Measurements from ENCODE around the gene ADAMTS10. TPM values are rescaled to one million over a fixed set of nuclear protein-coding genes. Genes with fewer than 3 reads are reported as not detected.
"Not testable (repeated sequence)": the region's sequence is repeated elsewhere in the genome, so short reads cannot be mapped to it uniquely, and the experiment has no call there.

Gene ADAMTS10
- total RNA-seq, 4 donors from 2014 or later = 5.2 to 62.8 (median 20.7) TPM

DNA sequence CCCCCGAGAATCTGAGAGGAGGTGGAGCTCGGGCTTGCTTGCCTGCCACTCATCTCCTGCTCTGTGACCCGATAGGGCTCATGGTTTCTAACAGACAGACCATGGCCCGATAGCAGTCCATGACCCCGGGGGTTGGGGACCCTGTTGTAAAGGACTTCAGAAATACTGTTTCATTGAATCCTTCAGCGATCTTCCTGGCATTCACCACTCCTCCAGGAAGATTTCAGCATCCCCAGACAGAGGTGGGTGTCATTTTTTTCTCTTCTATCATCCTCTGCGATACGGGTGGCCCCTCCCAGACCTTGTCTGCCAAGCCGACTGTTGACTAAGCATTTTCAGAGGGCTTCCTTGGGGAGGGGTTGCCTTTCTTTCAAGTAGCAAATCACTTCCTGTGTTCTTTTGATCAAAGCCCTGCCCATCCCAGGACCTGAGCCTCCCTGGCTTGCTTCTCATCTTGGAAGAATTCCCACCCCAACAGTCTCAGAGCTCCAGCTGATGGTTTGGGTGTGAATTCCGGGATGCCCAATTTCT, 35.0 kb downstream of the ADAMTS10 start:
- Histone ChIP-seq H3K9me3 (no peaks in the 10 kb centered on the region), H3K36me3 (no peaks in the 10 kb centered on the region), H3K27me3 (peaks cover 16% of the 10 kb centered on the region), H3K27ac (peak overlapping the region; percentile 47 to 71 (median 58)), H3K4me3 (peak overlapping the region in 3 of 4 donors; percentile 11 to 44 (median 22)), H3K4me1 (peaks cover 0 to 19% (median 6%) of the 10 kb centered on the region in 4 donors)
- DNase-seq = peak; percentile 38
- in situ Hi-C loops (cut with MboI; ENCODE audit: low pct_ligation_motif_present in 1 of 4, low pct_unique_long_range_greater_than_20kb in 1 of 4, low sequenced_read_pairs in 3 of 4) = no loop called here
- intact Hi-C loops (cut with DNase I; ENCODE audit: low total_unique reads) = loop anchor here (10.0 kb wide), 1 partner anchor 69 kb away; no protein-coding TSS in a partner anchor
- TF ChIP-seq POLR2A (IDR thresholded peaks at IDR 0.05) = no peak
- WGBS, 2 donors (ENCODE audit: low coverage in 1 of 2) = 0 to 31% methylated on average over 1 to 9 of the region's 10 CpGs

DNA sequence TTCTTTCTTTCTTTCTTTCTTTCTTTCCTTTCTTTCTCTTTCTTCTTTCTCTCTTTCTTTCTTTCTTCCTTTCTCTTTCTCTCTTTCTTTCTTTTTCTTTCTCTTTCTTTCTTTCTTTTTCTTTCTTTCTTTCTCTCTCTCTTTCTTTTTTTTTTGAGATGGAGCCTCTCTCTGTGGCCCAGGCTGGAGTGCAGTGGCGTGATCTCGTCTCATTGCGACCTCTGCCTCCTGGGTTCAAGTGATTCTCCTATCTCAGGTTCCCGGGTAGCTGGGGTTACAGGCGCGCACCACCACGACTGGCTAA, 35.9 kb downstream of the ADAMTS10 start:
- 91 to 100% methylated on average over 2 to 7 of the region's 7 CpGs for WGBS, 2 donors (ENCODE audit: low coverage in 1 of 2)
- in situ Hi-C loops (cut with MboI; ENCODE audit: low pct_ligation_motif_present in 1 of 4, low pct_unique_long_range_greater_than_20kb in 1 of 4, low sequenced_read_pairs in 3 of 4); H3K9me3 ChIP-seq; H3K27ac ChIP-seq; H3K36me3 ChIP-seq; H3K4me3 ChIP-seq; DNase-seq: not testable (repeated sequence)
- Histone ChIP-seq H3K27me3 (peaks cover 15% of the 10 kb centered on the region), H3K4me1 (peaks cover 0 to 24% (median 2%) of the 10 kb centered on the region in 4 donors)
- intact Hi-C loops (cut with DNase I; ENCODE audit: low total_unique reads) = loop anchor here (10.0 kb wide), 1 partner anchor 70 kb away; no protein-coding TSS in a partner anchor

DNA sequence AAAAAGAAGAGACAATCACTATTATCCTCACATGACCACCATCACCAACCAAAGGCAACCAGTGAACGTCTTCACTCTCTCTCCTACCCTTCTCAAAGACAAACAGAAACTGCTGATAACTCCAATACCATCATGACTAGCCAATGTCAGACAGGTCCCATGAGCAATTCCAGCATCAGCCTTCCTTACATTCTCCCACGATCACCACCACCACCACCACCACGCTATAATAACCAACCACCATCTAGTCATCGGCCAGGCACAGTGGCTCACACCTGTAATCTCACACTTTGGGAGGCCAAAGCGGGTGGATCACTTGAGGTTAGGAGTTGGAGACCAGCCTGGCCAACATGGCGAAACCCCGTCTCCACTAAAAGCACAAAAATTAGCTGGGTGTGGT, 37.2 kb downstream of the ADAMTS10 start:
- intact Hi-C loops (cut with DNase I; ENCODE audit: low total_unique reads) = loop anchor here (10.0 kb wide), 1 partner anchor 71 kb away; no protein-coding TSS in a partner anchor
- no peak overlapping the region for H3K4me3 ChIP-seq
- no peak overlapping the region for H3K27ac ChIP-seq
- no peak for TF ChIP-seq POLR2AphosphoS5 (IDR thresholded peaks at IDR 0.05)
- TF ChIP-seq, protein P1, sequence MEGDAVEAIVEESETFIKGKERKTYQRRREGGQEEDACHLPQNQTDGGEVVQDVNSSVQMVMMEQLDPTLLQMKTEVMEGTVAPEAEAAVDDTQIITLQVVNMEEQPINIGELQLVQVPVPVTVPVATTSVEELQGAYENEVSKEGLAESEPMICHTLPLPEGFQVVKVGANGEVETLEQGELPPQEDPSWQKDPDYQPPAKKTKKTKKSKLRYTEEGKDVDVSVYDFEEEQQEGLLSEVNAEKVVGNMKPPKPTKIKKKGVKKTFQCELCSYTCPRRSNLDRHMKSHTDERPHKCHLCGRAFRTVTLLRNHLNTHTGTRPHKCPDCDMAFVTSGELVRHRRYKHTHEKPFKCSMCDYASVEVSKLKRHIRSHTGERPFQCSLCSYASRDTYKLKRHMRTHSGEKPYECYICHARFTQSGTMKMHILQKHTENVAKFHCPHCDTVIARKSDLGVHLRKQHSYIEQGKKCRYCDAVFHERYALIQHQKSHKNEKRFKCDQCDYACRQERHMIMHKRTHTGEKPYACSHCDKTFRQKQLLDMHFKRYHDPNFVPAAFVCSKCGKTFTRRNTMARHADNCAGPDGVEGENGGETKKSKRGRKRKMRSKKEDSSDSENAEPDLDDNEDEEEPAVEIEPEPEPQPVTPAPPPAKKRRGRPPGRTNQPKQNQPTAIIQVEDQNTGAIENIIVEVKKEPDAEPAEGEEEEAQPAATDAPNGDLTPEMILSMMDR (IDR thresholded peaks at IDR 0.05) = no peak
- no peak for TF ChIP-seq POLR2A (IDR thresholded peaks at IDR 0.05)
- TF ChIP-seq EP300 (IDR thresholded peaks at IDR 0.05; ENCODE audit: low read depth) = no peak
- 67 to 75% methylated on average over 4 to 7 of the region's 7 CpGs for WGBS, 2 donors (ENCODE audit: low coverage in 1 of 2)
- no peaks in the 10 kb centered on the region for H3K36me3 ChIP-seq
- peaks cover 0 to 26% (median 2%) of the 10 kb centered on the region in 4 donors for H3K4me1 ChIP-seq
- no peak for DNase-seq
- in situ Hi-C loops (cut with MboI; ENCODE audit: low pct_ligation_motif_present in 1 of 4, low pct_unique_long_range_greater_than_20kb in 1 of 4, low sequenced_read_pairs in 3 of 4) = no loop called here
- peaks cover 10% of the 10 kb centered on the region for H3K27me3 ChIP-seq
- H3K9me3 ChIP-seq = no peaks in the 10 kb centered on the region

DNA sequence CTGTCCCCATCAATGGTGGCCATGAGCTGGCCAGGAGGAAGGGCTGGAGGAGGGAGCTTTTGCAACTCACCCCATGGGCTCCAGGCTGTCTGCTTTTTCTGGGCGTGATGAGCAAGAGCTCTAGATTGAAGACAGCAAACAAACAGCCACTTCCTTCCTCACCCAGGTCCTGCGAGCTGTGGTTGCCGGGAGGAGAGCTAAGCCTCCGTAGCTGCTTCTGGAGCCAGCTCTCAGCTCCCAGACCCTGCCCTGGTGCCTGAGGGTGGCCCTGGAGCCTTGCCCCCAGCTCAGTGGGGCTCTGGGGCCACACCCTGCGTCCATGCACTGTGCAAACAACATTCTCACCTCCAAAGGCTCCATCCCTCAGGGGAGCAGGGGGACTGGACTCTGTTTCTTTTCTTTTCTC, 39.5 kb downstream of the ADAMTS10 start:
- peaks cover 0 to 20% (median 1%) of the 10 kb centered on the region in 4 donors for H3K4me1 ChIP-seq
- in situ Hi-C loops (cut with MboI; ENCODE audit: low pct_ligation_motif_present in 1 of 4, low pct_unique_long_range_greater_than_20kb in 1 of 4, low sequenced_read_pairs in 3 of 4) = no loop called here
- peak overlapping the region; percentile 60 to 64 (median 62) for H3K27ac ChIP-seq
- DNase-seq = peak; percentile 55
- no peaks in the 10 kb centered on the region for H3K27me3 ChIP-seq
- WGBS, 2 donors (ENCODE audit: low coverage in 1 of 2) = 13% methylated on average over 5 of the region's 5 CpGs; no CpG with 5 or more reads in 1 of the 2 donors
- no peaks in the 10 kb centered on the region for H3K9me3 ChIP-seq
- no peaks in the 10 kb centered on the region for H3K36me3 ChIP-seq
- H3K4me3 ChIP-seq = no peak overlapping the region
- TF ChIP-seq, protein P1 (IDR thresholded peaks at IDR 0.05) = no peak
- TF ChIP-seq POLR2A (IDR thresholded peaks at IDR 0.05) (no peak), POLR2AphosphoS5 (IDR thresholded peaks at IDR 0.05) (peak in 1 of 3 donors; percentile 34)
- intact Hi-C loops (cut with DNase I; ENCODE audit: low total_unique reads) = loop anchor here (10.0 kb wide), 1 partner anchor 74 kb away; no protein-coding TSS in a partner anchor

DNA sequence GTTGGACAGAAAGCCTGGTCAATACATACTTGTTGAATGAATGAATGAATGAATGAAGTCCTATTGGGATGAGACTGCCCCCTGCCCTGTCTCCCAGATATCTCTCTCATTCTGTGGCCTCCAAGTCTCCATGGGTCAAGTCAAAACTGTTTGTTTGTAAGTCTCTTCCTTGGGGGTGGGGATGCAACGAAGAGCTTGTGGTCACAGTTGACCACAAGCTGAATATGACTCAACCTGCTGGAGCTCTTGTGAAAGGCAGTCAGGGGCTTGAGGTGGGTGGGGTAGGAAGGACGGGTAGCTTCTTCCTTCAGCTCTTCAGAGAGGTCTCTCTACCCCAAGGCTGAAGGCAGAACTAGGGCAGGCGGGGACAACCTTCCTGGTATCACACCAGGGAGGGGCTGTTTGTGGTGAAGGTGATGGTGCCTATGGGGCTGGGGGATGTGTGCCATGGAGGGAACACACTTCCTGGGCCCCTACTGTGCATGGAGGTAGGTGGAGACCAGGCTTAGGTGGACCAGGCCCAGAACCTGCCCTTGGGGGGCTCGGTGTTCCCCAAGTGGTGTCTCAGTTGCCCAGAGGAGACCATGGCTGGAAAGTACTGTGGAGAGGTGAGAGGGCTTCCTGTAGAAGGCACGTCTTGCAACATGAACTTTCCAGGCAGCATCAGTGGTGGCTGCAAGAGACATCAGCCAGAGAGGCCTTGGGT, 41.3 kb downstream of the ADAMTS10 start:
- in situ Hi-C loops (cut with MboI; ENCODE audit: low pct_ligation_motif_present in 1 of 4, low pct_unique_long_range_greater_than_20kb in 1 of 4, low sequenced_read_pairs in 3 of 4) = no loop called here
- Histone ChIP-seq H3K4me1 (peaks cover 0 to 20% (median 0%) of the 10 kb centered on the region in 4 donors), H3K36me3 (no peaks in the 10 kb centered on the region), H3K27ac (peak overlapping the region; percentile 60 to 64 (median 62)), H3K9me3 (no peaks in the 10 kb centered on the region), H3K27me3 (no peaks in the 10 kb centered on the region), H3K4me3 (no peak overlapping the region)
- TF ChIP-seq EP300 (IDR thresholded peaks at IDR 0.05; ENCODE audit: low read depth) = no peak
- peak in 2 of 3 donors; percentile 9 to 12 for TF ChIP-seq POLR2AphosphoS5 (IDR thresholded peaks at IDR 0.05)
- TF ChIP-seq POLR2A (IDR thresholded peaks at IDR 0.05) = peak; percentile 21
- intact Hi-C loops (cut with DNase I; ENCODE audit: low total_unique reads) = no loop called here
- peak; percentile 62 for DNase-seq
- WGBS, 2 donors (ENCODE audit: low coverage in 1 of 2) = 57% methylated on average over 5 of the region's 5 CpGs; no CpG with 5 or more reads in 1 of the 2 donors
